Middle frontal gyrus (tissue), 1 donor: ENCODE data around the gene ZIC4.

Experiments
- DNase-seq: peaks from one replicate; pipeline ENCODE4 v3.0.0-alpha.2; 2015; ENCODE audit warnings: low spot score; ENCODE audit errors: extremely low spot score

ZIC4 gene

DNA sequence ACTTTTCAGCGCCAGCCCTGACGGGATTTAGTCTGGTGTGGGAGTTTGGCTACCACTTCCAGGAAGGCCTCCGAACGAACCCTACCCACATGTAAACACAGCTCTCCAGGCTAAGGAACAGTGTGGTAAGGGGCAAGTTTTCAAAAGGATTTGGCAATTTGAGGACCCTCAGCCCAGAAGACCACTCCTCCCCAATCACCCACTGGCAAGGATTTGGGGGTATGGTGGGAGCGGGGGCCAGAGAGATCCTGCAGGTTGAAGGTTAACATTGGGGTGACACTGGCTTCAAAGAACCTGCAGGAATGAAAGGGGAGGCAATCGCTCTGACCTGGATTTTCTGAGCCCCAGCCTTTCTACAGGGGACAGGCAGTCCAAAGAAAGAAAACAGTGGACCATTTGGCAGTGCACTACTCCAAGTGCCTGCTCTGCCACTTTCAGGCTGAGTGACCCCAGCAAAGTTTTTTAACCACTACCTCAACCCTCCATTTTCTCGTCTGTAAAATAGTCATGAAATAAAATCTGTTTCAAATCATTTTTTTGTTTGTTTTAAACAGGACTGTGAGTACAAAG, 34.5 kb downstream of the ZIC4 start:
- DNase-seq: no peak

- no peak for DNase-seq
Measured at GRCh38 chr3:147371140-147371539, 35.2 kb downstream of the ZIC4 start.

GRCh38 chr3:147370349-147370748, 36.0 kb downstream of the ZIC4 start:
- DNase-seq: no peak

- no peak for DNase-seq
Measured at GRCh38 chr3:147369661-147370123, 36.7 kb downstream of the ZIC4 start.

DNA sequence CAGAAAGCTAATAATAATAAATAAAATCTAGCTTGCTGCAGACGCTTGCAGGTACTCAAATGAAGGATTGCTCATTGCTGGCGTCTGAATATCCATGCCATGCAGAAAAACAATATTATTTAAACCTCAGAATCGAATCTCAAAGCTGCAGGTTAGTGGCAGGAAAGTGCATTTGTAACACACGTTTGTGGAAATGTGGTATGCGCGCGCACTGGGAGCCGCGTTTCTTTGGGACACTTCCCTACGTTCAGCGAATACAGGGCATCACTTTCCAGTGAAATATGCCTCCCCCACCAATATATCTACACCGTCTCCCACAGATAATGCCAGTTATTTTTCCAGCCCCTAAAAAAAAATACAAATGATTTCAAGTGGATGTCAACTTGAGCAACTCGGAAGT, 37.1 kb downstream of the ZIC4 start:
- no peak for DNase-seq

DNA sequence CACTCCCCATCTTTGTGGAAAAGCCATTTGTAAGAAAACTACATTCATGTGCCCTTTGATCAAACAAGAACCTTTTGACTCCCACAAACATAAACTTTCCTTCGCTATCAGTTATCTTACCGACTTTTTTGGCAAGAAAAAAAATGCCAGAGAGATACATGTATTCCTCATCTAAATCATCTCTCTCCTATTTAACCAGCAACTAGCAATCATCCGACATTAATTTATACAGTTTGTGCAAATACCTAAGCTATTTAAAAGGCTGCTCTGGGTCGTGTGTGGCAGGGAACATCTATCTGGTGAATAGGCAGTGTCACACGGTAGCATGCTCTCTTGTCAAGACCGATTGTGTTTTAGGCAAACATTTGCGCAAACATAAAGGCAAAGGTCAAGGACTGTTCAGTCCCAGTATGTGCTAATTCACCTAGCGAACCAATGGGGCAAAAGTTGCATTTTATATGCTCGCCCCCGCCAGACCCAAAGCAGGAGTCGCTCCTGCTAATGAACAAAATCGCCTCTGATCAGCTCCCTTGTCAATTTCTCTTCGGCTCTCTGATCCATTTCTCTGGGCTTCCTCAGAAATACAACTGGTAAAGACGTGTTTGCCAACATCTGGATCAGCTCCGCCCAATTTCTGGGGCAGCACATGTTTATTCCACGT, 37.7 kb downstream of the ZIC4 start:
- DNase-seq: no peak

DNA sequence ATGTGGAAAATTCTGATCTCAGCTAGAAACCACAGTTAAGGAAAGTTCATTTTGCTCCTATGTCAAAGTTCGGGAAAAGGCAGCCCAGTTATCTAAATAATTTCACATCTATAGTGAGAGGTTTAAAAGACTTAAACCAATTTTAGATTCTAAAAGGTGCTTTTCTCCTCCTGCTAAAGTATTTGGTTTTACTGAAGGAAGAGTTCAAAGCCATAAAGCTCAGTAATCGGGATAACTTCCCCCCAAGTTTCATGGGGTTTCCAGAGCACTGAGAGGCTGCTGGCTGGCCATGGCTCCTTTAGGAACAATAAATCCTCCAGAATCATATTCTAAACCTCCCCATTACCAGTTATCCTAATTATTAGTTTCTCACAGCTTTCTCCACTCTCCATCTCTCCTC, 38.2 kb downstream of the ZIC4 start:
- DNase-seq: no peak

GRCh38 chr3:147367676-147368075, 38.7 kb downstream of the ZIC4 start:
- DNase-seq: no peak

- no peak for DNase-seq
Measured at GRCh38 chr3:147365196-147366115, 40.9 kb downstream of the ZIC4 start.

DNA sequence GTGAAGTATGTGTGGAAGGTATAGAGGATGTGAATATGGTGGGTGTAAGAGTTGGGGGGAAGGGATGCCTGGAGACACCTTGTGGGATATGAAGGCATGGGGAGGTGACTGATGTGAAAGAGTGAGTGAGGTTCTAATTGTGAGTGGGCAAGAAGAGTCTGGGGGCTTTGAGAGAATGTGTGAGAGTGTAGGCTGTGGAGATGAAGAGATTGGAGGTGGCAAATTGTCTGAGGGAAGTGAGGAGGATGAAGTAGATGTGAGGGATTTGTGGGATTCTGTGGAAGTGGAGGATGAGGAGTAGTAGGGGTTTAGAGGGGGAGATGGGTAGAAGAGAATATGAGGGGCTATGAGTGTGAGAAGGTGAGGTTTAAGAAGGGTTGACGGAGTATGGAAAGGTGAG, 41.6 kb downstream of the ZIC4 start:
- no peak for DNase-seq

DNA sequence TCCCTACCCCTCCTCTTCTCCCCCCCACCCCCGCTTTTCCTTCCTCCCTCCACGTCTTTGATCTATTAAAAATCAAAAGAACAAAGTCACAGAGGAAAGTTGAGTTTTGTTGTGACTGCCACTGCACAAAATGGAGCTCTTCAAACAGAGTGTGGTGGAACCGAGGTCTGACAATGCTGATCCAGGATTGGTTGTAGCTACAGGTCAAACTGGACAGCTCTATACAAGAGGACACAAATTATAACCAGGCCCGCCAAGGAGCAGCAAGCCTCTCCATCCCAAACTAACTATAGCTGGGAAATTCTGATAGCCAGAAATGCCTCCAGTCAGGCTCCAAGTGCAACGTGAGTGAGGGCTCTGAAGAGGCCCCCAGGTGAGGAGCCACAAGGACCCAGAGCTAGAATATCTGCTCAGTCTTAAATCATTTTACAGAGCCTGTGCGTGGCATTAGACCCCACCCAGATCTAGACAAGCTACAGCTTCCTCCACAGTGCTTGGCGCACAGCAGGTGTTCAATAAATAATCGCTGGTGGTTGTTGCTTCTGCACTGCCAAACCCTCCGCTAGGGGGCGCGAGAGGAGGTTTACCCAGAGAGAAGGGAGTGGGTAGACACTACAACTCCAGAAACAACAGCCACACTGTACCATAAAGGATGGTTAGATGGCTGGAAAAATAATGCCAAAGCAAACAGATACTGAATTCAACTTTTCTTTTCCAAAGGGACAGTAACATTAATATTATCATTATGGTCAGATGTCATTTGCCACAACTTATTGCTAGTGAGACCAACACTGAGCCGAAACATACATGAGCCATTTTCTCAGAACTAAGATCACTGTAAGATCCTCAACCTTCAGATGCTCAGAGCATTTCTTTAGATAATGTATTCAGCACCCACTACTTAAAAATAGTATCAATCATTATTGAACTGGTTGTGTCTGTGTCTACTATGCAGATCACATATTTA, 44.6 kb downstream of the ZIC4 start:
- DNase-seq: no peak

DNA sequence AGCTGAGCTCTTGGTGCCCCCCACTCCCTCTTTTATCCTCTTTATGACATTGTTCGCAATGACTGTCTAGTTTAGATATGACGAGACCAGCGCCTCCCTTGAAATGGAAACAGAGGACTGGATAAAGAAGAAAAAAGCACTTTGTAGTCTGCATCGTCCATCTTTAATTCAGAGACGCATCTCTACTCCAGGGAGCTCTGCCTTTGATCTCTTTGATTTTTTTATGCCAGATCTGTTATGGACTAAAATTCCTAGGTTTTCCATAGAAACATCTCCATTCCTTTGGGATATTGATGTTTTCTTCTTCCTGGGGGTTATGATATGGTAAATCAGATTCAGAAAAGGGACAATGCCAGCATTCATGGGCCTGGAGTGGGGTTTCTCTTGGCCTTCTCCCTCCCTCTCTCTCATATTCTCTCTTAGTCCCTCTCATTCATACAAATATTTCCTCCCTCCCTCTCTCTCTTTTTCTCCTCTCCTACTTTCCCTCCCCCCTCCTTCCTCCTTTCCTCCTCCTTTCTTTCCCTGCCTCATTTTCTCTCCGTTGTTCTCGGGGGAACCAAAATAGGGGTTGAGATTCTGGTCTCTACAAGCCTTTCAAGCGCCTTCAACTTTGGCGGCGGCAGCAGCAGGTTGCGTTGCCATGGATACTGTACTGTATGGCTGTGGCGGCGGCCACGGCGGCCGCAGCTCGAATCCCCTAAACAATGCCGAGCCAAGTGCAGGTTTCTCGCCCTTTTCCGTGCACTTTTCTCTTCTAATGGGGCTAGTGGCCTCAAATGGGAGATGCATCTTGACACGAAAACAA, 45.5 kb downstream of the ZIC4 start:
- DNase-seq: no peak

DNA sequence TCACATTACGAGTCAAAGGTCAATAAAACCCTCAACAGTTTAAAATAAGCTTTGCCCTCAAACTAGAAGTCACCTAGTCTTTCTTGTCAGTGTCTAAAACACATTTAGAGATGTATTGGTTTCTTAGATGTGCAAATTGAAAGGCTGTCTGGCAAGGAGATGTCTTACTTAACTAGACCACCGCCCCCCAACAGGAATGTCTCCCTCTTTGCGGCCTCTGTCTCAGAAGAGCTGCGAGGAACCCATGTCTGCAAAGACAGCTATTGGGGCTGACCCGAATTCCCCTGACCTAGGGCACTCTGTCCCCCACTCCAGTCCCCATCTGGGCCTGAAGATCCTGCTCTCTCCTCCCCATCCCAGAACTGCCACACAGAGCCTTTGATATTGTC, 46.3 kb downstream of the ZIC4 start:
- DNase-seq: no peak

- DNase-seq: no peak
Measured at GRCh38 chr3:147359177-147360050, 46.9 kb downstream of the ZIC4 start.

DNA sequence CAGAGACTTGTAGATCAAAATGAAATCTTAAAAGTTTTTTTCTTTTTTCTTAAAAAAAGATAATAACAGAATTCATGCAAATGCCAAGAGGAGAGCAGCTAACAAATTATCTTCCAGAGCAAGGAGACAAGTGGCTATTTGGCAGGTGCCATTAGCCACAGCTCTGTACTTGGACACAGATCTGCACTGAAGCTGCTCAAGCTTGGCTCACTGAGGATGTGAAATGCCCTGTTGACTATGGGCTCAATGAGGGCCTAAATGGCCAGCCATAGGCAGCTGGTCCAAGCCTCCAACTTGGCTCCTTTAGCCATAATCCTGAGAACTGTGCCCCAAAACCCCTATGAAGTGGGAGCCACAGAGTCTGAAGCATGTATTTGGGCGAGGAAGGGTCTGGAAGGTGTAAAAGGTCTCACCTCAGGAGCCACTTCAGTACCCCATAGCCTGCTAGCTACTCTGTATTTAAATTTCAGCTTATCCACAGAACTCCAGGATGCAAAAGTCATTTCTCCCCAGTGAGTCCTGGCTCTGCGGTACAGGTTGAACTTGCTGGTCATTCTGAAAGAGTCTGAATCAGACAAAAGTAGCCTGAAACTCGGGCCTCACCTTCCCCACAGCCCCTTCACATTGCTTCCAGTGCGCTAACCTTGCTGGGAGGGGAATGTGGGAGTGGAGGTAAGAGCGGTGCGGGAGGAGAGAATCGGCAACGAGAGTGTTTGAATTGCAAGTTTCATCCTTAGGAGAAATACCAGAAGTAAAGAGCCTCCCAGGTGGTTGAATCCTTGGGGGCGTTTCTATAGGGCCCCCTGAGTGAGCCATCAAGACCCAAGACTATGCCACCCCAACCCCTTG, 48.0 kb downstream of the ZIC4 start:
- no peak for DNase-seq

DNA sequence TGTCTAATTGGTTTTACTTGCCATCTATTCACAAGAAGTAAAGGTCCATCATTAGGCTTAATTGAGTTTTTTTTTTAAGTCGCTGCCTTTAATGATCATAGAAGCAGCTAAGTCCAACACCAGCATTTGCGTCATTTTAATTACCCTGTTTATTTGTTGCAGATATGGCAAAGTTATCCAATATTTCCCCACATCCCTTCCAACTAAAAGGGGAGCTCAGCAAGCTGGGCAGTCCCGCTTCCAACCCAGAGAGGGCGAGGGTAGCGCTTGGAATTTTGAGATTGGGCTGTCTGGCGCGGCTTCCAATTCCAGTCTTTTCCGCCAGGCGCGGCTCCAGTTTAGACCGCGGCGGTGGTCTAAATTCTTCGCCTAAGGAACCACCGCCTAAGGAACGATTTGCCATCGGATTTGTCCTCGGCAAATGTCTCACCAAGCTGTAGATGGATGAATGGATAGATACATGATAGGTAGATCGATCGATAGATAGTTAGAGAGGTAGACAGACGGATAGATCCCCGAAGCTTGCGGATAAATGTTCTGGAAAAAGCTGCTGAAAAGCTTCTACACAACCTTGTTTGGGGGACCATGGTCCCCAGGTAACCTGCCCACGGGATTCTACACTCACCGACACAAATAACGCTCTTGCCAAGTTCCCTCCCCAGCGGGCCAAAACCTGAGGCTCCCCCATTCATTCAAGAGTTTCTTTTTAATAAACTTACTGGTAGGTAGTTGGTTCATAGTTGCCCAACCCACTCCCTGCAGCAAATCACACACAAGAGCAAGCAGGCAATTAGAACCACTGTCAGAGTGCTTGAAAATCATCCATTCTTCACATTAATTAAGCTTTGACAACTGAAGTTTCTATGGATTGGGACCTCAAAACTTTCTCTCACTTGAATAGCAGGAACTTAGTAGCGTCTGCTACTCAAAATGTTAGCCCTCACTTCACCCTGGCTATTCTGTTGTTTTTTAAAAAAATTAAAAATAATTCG, 49.1 kb downstream of the ZIC4 start:
- DNase-seq: no peak
